HG03025 (cell line): ENCODE measurements around the gene SMURF1.
"Not testable (repeated sequence)": the region's sequence is repeated elsewhere in the genome, so short reads cannot be mapped to it uniquely, and the experiment has no call there.

Source experiments
- ATAC-seq: cut with Tn5 transposase; IDR thresholded peaks from one replicate; pipeline ENCODE4 v1.9.1; 2021; ENCODE audit warnings: mild to moderate bottlenecking, moderate library complexity; ENCODE audit not compliant: unreplicated experiment, low FRiP score

The SMURF1 gene

GRCh38 chr7:99101516-99101915 is 42.4 kb downstream of the SMURF1 start:
- not testable (repeated sequence) for ATAC-seq

GRCh38 chr7:99099499-99100077 is 44.3 kb downstream of the SMURF1 start:
- no peak for ATAC-seq

- no peak for ATAC-seq
Observed at GRCh38 chr7:99098824-99099498, 44.9 kb downstream of the SMURF1 start.

- ATAC-seq: no peak
Observed at GRCh38 chr7:99098286-99098823, 45.6 kb downstream of the SMURF1 start.

GRCh38 chr7:99097730-99098129 is 46.2 kb downstream of the SMURF1 start:
- no peak for ATAC-seq

GRCh38 chr7:99096124-99096887 is 47.6 kb downstream of the SMURF1 start:
- no peak for ATAC-seq

- ATAC-seq: no peak
Observed at GRCh38 chr7:99095698-99096097, 48.2 kb downstream of the SMURF1 start.

- ATAC-seq: no peak
Observed at GRCh38 chr7:99094401-99094800, 49.5 kb downstream of the SMURF1 start.

- no peak for ATAC-seq
Observed at GRCh38 chr7:99092064-99092720, 51.7 kb downstream of the SMURF1 start.

- no peak for ATAC-seq
Observed at GRCh38 chr7:99090771-99091542, 53.0 kb downstream of the SMURF1 start.

GRCh38 chr7:99089914-99090629 is 53.8 kb downstream of the SMURF1 start:
- no peak for ATAC-seq

- no peak for ATAC-seq
Observed at GRCh38 chr7:99086944-99087343, 57.0 kb downstream of the SMURF1 start.

- ATAC-seq: no peak
Observed at GRCh38 chr7:99086532-99086931, 57.4 kb downstream of the SMURF1 start.

GRCh38 chr7:99083733-99084132 is 60.2 kb downstream of the SMURF1 start:
- no peak for ATAC-seq

GRCh38 chr7:99083068-99083651 is 60.7 kb downstream of the SMURF1 start:
- no peak for ATAC-seq

- ATAC-seq: no peak
Observed at GRCh38 chr7:99080679-99081078, 63.2 kb downstream of the SMURF1 start.

- no peak for ATAC-seq
Observed at GRCh38 chr7:99079104-99079503, 64.8 kb downstream of the SMURF1 start.

GRCh38 chr7:99078416-99078815 is 65.5 kb downstream of the SMURF1 start:
- no peak for ATAC-seq

- no peak for ATAC-seq
Observed at GRCh38 chr7:99076615-99077014, 67.3 kb downstream of the SMURF1 start.
